Spleen (tissue), 7 donors: ENCODE measurements around the gene SULT1A3.
"Not testable (repeated sequence)": the region's sequence is repeated elsewhere in the genome, so short reads cannot be mapped to it uniquely, and the experiment has no call there.

Source experiments
- POLR2A ChIP-seq, 3 donors: fragments of 450-650 bp; IDR thresholded peaks; one replicate each; pipeline ENCODE4 v1.5.1; 2017; ENCODE audit warnings: antibody characterized with exemption in 3 of 3, mild to moderate bottlenecking in 1 of 3
- POLR2AphosphoS5 ChIP-seq, 3 donors: sonication (generic); formaldehyde crosslinking; IDR thresholded peaks; one replicate each; pipeline ENCODE4 v1.5.1; 2017; ENCODE audit warnings: antibody characterized with exemption in 3 of 3
- TF ChIP-seq, protein P1 (sequence below), 11 experiments: fragments of 200-600 bp in 7 of 11; fragments of 450-650 bp in 4 of 11; sonication (generic) in 4 of 11; IDR thresholded peaks in 8 of 11; conservative IDR thresholded peaks in 3 of 11; 1 replicate in 7 of 11; 2 replicates in 4 of 11; pipeline versions ENCODE4 v1.4.0 to v1.8.0; 2016 to 2021; ENCODE audit warnings: antibody characterized with exemption in 11 of 11, inconsistent platforms in 4 of 11, mild to moderate bottlenecking in 1 of 11
- donor health status: DM: no; HTN: no; CAD: no; lungs with moderate emphysema.
- donor health status: DM: no; HTN: no; CAD: no.
- donor health status: DM: no; HTN: no; CAD: no.

DNA sequence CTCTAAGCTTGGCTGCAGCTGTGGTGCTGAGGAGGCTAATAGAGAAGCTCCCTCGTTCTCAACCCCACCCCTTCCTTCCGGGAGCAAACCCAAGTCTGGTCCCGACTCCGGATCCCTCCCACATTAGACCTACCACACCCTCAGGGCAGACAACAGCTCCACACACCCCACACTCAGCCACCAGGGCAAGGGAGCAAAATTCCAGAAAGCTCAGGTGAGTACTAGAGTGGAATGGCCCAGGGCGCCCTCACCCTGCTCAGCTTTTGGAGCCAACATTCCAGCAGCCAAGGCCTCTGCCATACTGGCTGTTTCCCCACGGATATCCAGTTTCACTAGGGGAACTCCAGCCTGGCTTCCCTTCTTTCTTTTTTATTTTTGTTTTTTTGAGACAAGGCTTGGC, 10.0 kb downstream of the SULT1A3 start:
- TF ChIP-seq, protein P1, sequence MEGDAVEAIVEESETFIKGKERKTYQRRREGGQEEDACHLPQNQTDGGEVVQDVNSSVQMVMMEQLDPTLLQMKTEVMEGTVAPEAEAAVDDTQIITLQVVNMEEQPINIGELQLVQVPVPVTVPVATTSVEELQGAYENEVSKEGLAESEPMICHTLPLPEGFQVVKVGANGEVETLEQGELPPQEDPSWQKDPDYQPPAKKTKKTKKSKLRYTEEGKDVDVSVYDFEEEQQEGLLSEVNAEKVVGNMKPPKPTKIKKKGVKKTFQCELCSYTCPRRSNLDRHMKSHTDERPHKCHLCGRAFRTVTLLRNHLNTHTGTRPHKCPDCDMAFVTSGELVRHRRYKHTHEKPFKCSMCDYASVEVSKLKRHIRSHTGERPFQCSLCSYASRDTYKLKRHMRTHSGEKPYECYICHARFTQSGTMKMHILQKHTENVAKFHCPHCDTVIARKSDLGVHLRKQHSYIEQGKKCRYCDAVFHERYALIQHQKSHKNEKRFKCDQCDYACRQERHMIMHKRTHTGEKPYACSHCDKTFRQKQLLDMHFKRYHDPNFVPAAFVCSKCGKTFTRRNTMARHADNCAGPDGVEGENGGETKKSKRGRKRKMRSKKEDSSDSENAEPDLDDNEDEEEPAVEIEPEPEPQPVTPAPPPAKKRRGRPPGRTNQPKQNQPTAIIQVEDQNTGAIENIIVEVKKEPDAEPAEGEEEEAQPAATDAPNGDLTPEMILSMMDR (IDR thresholded peaks at IDR 0.05 in 8 of 11, conservative IDR thresholded peaks at IDR 0.05 in 3 of 11), result not testable (repeated sequence)
- TF ChIP-seq POLR2A, POLR2AphosphoS5 (IDR thresholded peaks at IDR 0.05): not testable (repeated sequence)
